HepG2 (cell line): ENCODE results near the gene AADACL4. TPM values are rescaled to one million over a fixed set of nuclear protein-coding genes. Genes with fewer than 3 reads are reported as not detected.

ENCODE experiments used
- CTCF ChIP-seq: sonication (generic); formaldehyde crosslinking; IDR thresholded peaks from 2 replicates; pipeline ENCODE4 v1.5.0; 2020; ENCODE audit warnings: mild to moderate bottlenecking, missing genetic modification reagents, moderate library complexity
- DNMT1 ChIP-seq: sonication (generic); formaldehyde crosslinking; IDR thresholded peaks from 2 replicates; pipeline ENCODE4 v1.5.1; 2020; ENCODE audit warnings: mild to moderate bottlenecking, missing genetic modification reagents
- IKZF4 ChIP-seq: sonication (generic); formaldehyde crosslinking; IDR thresholded peaks from 2 replicates; pipeline ENCODE4 v1.5.1; 2020; ENCODE audit warnings: borderline replicate concordance, mild to moderate bottlenecking, low read depth, missing genetic modification reagents; ENCODE audit errors: not compliant biosample characterization
- KDM4B ChIP-seq: sonication (generic); formaldehyde crosslinking; IDR thresholded peaks from 2 replicates; pipeline ENCODE4 v1.4.0; 2020; ENCODE audit warnings: missing genetic modification reagents
- MLX ChIP-seq: IDR thresholded peaks from 2 replicates; pipeline ENCODE4 v1.6.1; 2016
- NFIC ChIP-seq: IDR thresholded peaks from 2 replicates; pipeline ENCODE4 v1.6.1; 2012; ENCODE audit warnings: mild to moderate bottlenecking, low read length, inconsistent platforms
- SKI ChIP-seq: fragments of 450-650 bp; IDR thresholded peaks from one replicate; pipeline ENCODE4 v1.6.1; 2018; ENCODE audit warnings: mild to moderate bottlenecking; ENCODE audit not compliant: partially characterized antibody
- ZNF724P ChIP-seq: sonication (generic); formaldehyde crosslinking; IDR thresholded peaks from 2 replicates; pipeline ENCODE4 v1.8.0; 2022; ENCODE audit warnings: missing genetic modification reagents, borderline replicate concordance
- polyA plus RNA-seq, 8 experiments: library from polyadenylated mRNA; depleted of rRNA in 3 of 8; stranded (reverse) in 7 of 8; unstranded in 1 of 8; fragments of >200 nt; fragmentation: Illumina TruSeq in 4 of 8; extraction: Trizol in 4 of 8; gene quantifications; 2 replicates each; pipeline versions ENCODE4 v1.2.1 to v1.2.3, GENCODE V29; 2011 to 2016; ENCODE audit warnings: low read depth in 4 of 8, missing spikeins in 1 of 8, mixed read lengths in 1 of 8; ENCODE audit not compliant: insufficient read depth in 1 of 8
- total RNA-seq, 5 experiments: library from RNA; depleted of rRNA; stranded (reverse); fragments of >200 nt; fragmentation: Illumina TruSeq; extraction: Trizol; gene quantifications; 2 replicates each; pipeline ENCODE4 v1.2.3, GENCODE V29; 2016; ENCODE audit warnings: low read depth in 1 of 5
- TF ChIP-seq, protein P1 (sequence below): sonication (generic); formaldehyde crosslinking; IDR thresholded peaks from 2 replicates; pipeline ENCODE4 v1.4.0; 2020; ENCODE audit warnings: missing genetic modification reagents
- TF ChIP-seq, protein P2 (sequence below): IDR thresholded peaks from 2 replicates; pipeline ENCODE4 v1.6.1; 2012; ENCODE audit warnings: inconsistent platforms
- TF ChIP-seq, protein P3 (sequence below): sonication (generic); formaldehyde crosslinking; IDR thresholded peaks from 2 replicates; pipeline ENCODE4 v1.4.0; 2020; ENCODE audit warnings: missing genetic modification reagents, borderline replicate concordance

AADACL4 gene
- total and polyA plus RNA-seq, 2 of the 13 experiments (the other 11 are each of a cell fraction or from before 2014, with no cell fraction given): not detected

- TF ChIP-seq, protein P1, sequence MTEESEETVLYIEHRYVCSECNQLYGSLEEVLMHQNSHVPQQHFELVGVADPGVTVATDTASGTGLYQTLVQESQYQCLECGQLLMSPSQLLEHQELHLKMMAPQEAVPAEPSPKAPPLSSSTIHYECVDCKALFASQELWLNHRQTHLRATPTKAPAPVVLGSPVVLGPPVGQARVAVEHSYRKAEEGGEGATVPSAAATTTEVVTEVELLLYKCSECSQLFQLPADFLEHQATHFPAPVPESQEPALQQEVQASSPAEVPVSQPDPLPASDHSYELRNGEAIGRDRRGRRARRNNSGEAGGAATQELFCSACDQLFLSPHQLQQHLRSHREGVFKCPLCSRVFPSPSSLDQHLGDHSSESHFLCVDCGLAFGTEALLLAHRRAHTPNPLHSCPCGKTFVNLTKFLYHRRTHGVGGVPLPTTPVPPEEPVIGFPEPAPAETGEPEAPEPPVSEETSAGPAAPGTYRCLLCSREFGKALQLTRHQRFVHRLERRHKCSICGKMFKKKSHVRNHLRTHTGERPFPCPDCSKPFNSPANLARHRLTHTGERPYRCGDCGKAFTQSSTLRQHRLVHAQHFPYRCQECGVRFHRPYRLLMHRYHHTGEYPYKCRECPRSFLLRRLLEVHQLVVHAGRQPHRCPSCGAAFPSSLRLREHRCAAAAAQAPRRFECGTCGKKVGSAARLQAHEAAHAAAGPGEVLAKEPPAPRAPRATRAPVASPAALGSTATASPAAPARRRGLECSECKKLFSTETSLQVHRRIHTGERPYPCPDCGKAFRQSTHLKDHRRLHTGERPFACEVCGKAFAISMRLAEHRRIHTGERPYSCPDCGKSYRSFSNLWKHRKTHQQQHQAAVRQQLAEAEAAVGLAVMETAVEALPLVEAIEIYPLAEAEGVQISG (CRISPR knock-in tag): peak; percentile 75
- peak; percentile 86 for TF ChIP-seq KDM4B (CRISPR knock-in tag)
- no peak for TF ChIP-seq DNMT1 (CRISPR knock-in tag)
- TF ChIP-seq CTCF (CRISPR knock-in tag): peak; percentile 4; the same call in 1 of the 2 replicates
- TF ChIP-seq, protein P2, sequence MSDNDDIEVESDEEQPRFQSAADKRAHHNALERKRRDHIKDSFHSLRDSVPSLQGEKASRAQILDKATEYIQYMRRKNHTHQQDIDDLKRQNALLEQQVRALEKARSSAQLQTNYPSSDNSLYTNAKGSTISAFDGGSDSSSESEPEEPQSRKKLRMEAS: peak; percentile 90
- TF ChIP-seq ZNF724P (CRISPR knock-in tag): peak; percentile 81; the same call in 1 of the 2 replicates
- TF ChIP-seq MLX: peak; percentile 68; the same call in 1 of the 2 replicates
- peak; percentile 70; the same call in 1 of the 2 replicates for TF ChIP-seq NFIC
- TF ChIP-seq, protein P3, sequence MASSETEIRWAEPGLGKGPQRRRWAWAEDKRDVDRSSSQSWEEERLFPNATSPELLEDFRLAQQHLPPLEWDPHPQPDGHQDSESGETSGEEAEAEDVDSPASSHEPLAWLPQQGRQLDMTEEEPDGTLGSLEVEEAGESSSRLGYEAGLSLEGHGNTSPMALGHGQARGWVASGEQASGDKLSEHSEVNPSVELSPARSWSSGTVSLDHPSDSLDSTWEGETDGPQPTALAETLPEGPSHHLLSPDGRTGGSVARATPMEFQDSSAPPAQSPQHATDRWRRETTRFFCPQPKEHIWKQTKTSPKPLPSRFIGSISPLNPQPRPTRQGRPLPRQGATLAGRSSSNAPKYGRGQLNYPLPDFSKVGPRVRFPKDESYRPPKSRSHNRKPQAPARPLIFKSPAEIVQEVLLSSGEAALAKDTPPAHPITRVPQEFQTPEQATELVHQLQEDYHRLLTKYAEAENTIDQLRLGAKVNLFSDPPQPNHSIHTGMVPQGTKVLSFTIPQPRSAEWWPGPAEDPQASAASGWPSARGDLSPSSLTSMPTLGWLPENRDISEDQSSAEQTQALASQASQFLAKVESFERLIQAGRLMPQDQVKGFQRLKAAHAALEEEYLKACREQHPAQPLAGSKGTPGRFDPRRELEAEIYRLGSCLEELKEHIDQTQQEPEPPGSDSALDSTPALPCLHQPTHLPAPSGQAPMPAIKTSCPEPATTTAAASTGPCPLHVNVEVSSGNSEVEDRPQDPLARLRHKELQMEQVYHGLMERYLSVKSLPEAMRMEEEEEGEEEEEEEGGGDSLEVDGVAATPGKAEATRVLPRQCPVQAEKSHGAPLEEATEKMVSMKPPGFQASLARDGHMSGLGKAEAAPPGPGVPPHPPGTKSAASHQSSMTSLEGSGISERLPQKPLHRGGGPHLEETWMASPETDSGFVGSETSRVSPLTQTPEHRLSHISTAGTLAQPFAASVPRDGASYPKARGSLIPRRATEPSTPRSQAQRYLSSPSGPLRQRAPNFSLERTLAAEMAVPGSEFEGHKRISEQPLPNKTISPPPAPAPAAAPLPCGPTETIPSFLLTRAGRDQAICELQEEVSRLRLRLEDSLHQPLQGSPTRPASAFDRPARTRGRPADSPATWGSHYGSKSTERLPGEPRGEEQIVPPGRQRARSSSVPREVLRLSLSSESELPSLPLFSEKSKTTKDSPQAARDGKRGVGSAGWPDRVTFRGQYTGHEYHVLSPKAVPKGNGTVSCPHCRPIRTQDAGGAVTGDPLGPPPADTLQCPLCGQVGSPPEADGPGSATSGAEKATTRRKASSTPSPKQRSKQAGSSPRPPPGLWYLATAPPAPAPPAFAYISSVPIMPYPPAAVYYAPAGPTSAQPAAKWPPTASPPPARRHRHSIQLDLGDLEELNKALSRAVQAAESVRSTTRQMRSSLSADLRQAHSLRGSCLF (CRISPR knock-in tag): no peak
- peak; percentile 92 for TF ChIP-seq SKI
- no peak for TF ChIP-seq IKZF4 (CRISPR knock-in tag)
Observed at GRCh38 chr1:12618965-12619791, 24.7 kb upstream of the AADACL4 start (continued).
